ENCODE measurements around the gene SMIM1. TPM values are rescaled to one million over a fixed set of nuclear protein-coding genes. Genes with fewer than 3 reads are reported as not detected.

Gene SMIM1
- total RNA-seq, 1 donor from 2014 or later, result 6.6 TPM

DNA sequence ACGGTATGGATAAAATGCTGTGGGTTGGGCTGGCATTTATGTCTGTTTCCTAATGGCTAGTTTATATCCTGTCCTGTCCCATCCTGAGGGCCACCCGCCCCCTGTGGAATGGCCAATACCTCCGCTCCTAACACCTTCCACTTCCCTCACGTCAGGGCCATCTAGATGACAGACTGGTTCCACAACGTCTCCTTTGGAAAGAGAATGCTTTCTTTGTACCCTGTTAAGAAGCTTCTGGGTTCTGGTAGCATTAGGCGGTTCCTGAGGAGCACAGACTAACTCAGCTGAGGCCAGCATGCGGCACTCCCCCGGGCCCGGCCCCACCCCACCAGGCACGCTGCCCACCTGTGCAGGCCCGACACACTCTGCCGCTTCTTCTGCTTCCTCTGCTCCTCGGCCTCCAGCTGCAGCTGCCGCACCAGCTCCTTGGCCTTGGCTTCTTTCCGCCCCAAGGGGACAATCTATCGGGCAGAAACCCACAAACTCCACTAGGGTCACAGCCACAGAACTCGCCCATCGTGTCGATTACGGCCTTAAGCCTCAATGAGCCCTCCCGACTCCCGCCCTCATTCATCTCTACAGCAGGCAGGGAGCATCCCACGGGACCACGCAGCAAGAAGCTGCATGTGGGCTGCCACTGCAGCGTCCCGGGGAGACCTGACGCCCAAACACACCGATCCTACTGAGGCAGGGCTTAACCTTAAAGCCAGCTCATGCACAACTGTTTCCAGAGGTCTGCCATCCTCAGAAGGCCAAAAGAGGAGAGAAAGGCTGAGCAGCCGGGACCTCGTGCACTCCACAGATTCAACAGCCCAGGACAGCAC is 11.3 kb downstream of the SMIM1 start:
- H3K4me1 Mint-ChIP-seq (ENCODE audit: low read depth, unreplicated experiment), result peaks cover 4% of the 10 kb centered on the region
- H3K27ac Mint-ChIP-seq (ENCODE audit: unreplicated experiment), result no peak overlapping the region
- DNase-seq (ENCODE audit: low read depth), result no peak
- Histone ChIP-seq H3K9me3 (ENCODE audit: insufficient read depth, low read depth, low read length) (no peaks in the 10 kb centered on the region), H3K9ac (ENCODE audit: low read length) (no peak overlapping the region), H4K20me1 (ENCODE audit: insufficient read depth, low read length) (peaks cover 42% of the 10 kb centered on the region), H2AFZ (ENCODE audit: low read depth, low read length) (no peak overlapping the region), H3K4me1 (ENCODE audit: insufficient read depth, low read length) (no peaks in the 10 kb centered on the region), H3K4me3 (ENCODE audit: insufficient read depth, low read depth, low read length) (no peak overlapping the region), H3K4me2 (ENCODE audit: low read length) (no peak overlapping the region), H3K27me3 (ENCODE audit: insufficient read depth, low read length) (no peaks in the 10 kb centered on the region), H3K27ac (ENCODE audit: low read depth, low read length) (no peak overlapping the region), H3K79me2 (ENCODE audit: insufficient read depth, low read length) (peaks cover 17% of the 10 kb centered on the region), H3K36me3 (ENCODE audit: insufficient read depth, low read length) (peaks cover 25% of the 10 kb centered on the region)
- no peaks in the 10 kb centered on the region for H3K27me3 Mint-ChIP-seq (ENCODE audit: low read depth, unreplicated experiment)
- H3K4me3 Mint-ChIP-seq (ENCODE audit: unreplicated experiment), result no peak overlapping the region
- H3K36me3 Mint-ChIP-seq (ENCODE audit: low read depth, unreplicated experiment), result peaks cover 23% of the 10 kb centered on the region
- TF ChIP-seq, protein P1, sequence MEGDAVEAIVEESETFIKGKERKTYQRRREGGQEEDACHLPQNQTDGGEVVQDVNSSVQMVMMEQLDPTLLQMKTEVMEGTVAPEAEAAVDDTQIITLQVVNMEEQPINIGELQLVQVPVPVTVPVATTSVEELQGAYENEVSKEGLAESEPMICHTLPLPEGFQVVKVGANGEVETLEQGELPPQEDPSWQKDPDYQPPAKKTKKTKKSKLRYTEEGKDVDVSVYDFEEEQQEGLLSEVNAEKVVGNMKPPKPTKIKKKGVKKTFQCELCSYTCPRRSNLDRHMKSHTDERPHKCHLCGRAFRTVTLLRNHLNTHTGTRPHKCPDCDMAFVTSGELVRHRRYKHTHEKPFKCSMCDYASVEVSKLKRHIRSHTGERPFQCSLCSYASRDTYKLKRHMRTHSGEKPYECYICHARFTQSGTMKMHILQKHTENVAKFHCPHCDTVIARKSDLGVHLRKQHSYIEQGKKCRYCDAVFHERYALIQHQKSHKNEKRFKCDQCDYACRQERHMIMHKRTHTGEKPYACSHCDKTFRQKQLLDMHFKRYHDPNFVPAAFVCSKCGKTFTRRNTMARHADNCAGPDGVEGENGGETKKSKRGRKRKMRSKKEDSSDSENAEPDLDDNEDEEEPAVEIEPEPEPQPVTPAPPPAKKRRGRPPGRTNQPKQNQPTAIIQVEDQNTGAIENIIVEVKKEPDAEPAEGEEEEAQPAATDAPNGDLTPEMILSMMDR (IDR thresholded peaks at IDR 0.05; ENCODE audit: insufficient read depth, low read depth, low read length), result no peak
- no peak for TF ChIP-seq EZH2 (IDR thresholded peaks at IDR 0.05; ENCODE audit: insufficient read depth, low read length)
- H3K9me3 Mint-ChIP-seq (ENCODE audit: unreplicated experiment), result no peaks in the 10 kb centered on the region
- FAIRE-seq, result no peak

DNA sequence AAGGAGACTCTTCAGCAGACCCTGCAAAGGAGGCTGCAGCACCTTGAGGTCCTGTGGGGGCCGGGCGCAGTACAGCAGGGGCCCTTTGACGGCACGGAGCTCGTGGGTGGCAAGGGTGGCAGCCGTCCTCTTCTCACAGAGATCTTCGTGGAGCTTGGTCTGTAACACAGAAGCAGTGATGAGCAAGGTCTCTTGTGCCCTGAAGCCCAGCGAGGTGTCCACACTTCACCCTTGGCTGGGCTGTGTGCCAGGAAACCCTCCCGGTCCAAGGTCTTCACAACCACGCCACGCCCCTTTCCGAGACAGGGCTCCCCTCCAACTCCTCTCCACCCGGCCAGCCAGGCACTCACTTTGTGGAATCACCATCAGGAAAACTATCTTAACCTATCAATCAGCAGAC is 12.5 kb downstream of the SMIM1 start:
- Histone ChIP-seq H3K9ac (ENCODE audit: low read length) (no peak overlapping the region), H3K27me3 (ENCODE audit: insufficient read depth, low read length) (no peaks in the 10 kb centered on the region), H3K79me2 (ENCODE audit: insufficient read depth, low read length) (peaks cover 29% of the 10 kb centered on the region), H3K4me1 (ENCODE audit: insufficient read depth, low read length) (no peaks in the 10 kb centered on the region), H3K36me3 (ENCODE audit: insufficient read depth, low read length) (peaks cover 21% of the 10 kb centered on the region), H2AFZ (ENCODE audit: low read depth, low read length) (no peak overlapping the region), H3K9me3 (ENCODE audit: insufficient read depth, low read depth, low read length) (no peaks in the 10 kb centered on the region), H4K20me1 (ENCODE audit: insufficient read depth, low read length) (peaks cover 51% of the 10 kb centered on the region), H3K4me3 (ENCODE audit: insufficient read depth, low read depth, low read length) (no peak overlapping the region), H3K27ac (ENCODE audit: low read depth, low read length) (no peak overlapping the region), H3K4me2 (ENCODE audit: low read length) (no peak overlapping the region)
- Mint-ChIP-seq H3K27ac (ENCODE audit: unreplicated experiment) (no peak overlapping the region), H3K4me1 (ENCODE audit: low read depth, unreplicated experiment) (peaks cover 7% of the 10 kb centered on the region), H3K9me3 (ENCODE audit: unreplicated experiment) (no peaks in the 10 kb centered on the region), H3K36me3 (ENCODE audit: low read depth, unreplicated experiment) (peaks cover 19% of the 10 kb centered on the region), H3K27me3 (ENCODE audit: low read depth, unreplicated experiment) (no peaks in the 10 kb centered on the region), H3K4me3 (ENCODE audit: unreplicated experiment) (no peak overlapping the region)
- FAIRE-seq (no peak), DNase-seq (ENCODE audit: low read depth) (no peak)
- TF ChIP-seq, protein P1 (IDR thresholded peaks at IDR 0.05; ENCODE audit: insufficient read depth, low read depth, low read length), result no peak
- TF ChIP-seq EZH2 (IDR thresholded peaks at IDR 0.05; ENCODE audit: insufficient read depth, low read length), result no peak
